DND-41 (cell line): Measurements from ENCODE around the gene MT1H.

ENCODE experiments used
- ATAC-seq: fragments of 200-7000 bp; cut with Tn5 transposase; 3 replicates; pipeline ENCODE4 v1.9.1; 2021; ENCODE audit warnings: low read depth; ENCODE audit not compliant: insufficient read depth
- DNase-seq: peaks from one replicate; pipeline ENCODE4 v3.0.0-alpha.2; 2020
- H2AFZ ChIP-seq: 2 replicates; pipeline ENCODE4 v1.6.0; 2012; ENCODE audit warnings: low read depth, low read length
- H3K27ac ChIP-seq: 2 replicates; pipeline ENCODE4 v1.5.1; 2012; ENCODE audit warnings: low read length, inconsistent platforms
- H3K27me3 ChIP-seq: fragments of 200-600 bp; sonication (generic); 2 replicates; pipeline ENCODE4 v1.6.0; 2012; ENCODE audit warnings: low read length, mild to moderate bottlenecking, inconsistent platforms; ENCODE audit not compliant: insufficient read depth, poor library complexity
- H3K36me3 ChIP-seq: 2 replicates; pipeline ENCODE4 v1.5.1; 2012; ENCODE audit warnings: low read length, inconsistent platforms; ENCODE audit not compliant: insufficient read depth
- H3K4me1 ChIP-seq: 2 replicates; pipeline ENCODE4 v1.5.1; 2012; ENCODE audit warnings: mild to moderate bottlenecking, low read length; ENCODE audit not compliant: insufficient read depth
- H3K4me2 ChIP-seq: 2 replicates; pipeline ENCODE4 v1.6.0; 2012; ENCODE audit warnings: mild to moderate bottlenecking, moderate library complexity, low read length, inconsistent platforms; ENCODE audit not compliant: insufficient read depth
- H3K4me3 ChIP-seq, 2 experiments: fragments of 200-600 bp in 1 of 2; shearing (Covaris generic) in 1 of 2; 2 replicates each; pipeline ENCODE4 v1.5.1; 2012 to 2016; ENCODE audit warnings: inconsistent platforms in 2 of 2, low read length in 2 of 2, mild to moderate bottlenecking in 2 of 2, low read depth in 1 of 2, moderate library complexity in 1 of 2
- H3K79me2 ChIP-seq: 2 replicates; pipeline ENCODE4 v1.6.0; 2012; ENCODE audit warnings: low read length, inconsistent platforms; ENCODE audit not compliant: insufficient read depth
- H3K9ac ChIP-seq: 2 replicates; pipeline ENCODE4 v1.6.0; 2012; ENCODE audit warnings: low read depth, mild to moderate bottlenecking, inconsistent platforms, low read length, moderate library complexity
- H3K9me3 ChIP-seq: 2 replicates; pipeline ENCODE4 v1.5.1; 2012; ENCODE audit warnings: low read length, moderate library complexity, mild to moderate bottlenecking, inconsistent platforms; ENCODE audit not compliant: insufficient read depth, severe bottlenecking
- H4K20me1 ChIP-seq: 2 replicates; pipeline ENCODE4 v1.6.0; 2012; ENCODE audit warnings: low read length; ENCODE audit not compliant: insufficient read depth
- EZH2 ChIP-seq: IDR thresholded peaks from 3 replicates; pipeline ENCODE4 v1.6.1; 2012; ENCODE audit warnings: borderline replicate concordance, low read depth, mild to moderate bottlenecking, moderate library complexity, low read length, inconsistent platforms; ENCODE audit not compliant: severe bottlenecking
- TF ChIP-seq, protein P1 (sequence below): IDR thresholded peaks from 2 replicates; pipeline ENCODE4 v1.5.1; 2012; ENCODE audit warnings: borderline replicate concordance, low read length, moderate library complexity, mild to moderate bottlenecking; ENCODE audit not compliant: poor library complexity, severe bottlenecking; ENCODE audit errors: extremely low read depth

MT1H gene

DNA sequence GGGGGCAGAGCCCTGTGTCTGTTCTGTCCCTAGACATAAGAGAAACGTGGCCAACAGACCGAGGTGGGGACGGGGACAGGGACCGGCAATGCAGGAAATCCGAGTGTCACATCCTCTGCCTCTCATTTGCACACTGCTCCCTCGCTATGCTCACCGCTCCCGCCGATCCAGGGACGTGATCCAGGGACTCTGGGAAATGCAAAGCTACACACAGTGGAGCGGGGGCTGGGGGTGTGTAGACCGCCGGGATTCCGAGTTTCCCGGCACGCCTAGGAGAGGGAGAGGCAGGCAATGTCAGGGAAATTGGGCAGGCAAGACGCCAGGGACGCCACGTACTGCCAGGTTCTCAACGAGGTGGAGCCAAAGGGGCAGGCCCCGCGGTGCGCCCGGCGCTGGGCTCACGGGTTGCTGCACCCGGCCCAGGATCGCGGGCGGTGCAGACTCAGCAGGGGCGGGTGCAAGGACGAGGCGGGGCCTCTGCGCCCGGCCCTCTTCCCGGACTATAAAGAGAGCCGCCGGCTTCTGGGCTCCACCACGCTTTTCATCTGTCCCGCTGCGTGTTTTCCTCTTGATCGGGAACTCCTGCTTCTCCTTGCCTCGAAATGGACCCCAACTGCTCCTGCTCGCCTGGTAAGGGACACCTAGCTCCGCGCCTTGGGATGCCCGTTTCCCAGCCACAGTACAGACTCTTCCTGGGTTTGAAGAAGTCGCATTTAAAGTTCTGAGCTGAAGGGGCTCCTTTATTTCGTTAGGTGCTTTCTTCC lies 12.5 kb downstream of the MT1H start, which contains the start of gene MT1X:
Gene MT1X (plus strand): TSS at position 532 of the 764 bp plus-strand sequence. CDS start 71 bp downstream, at position 603.
- Histone ChIP-seq H3K27me3 (peaks cover 3% of the 10 kb centered on the region), H3K36me3 (no peaks in the 10 kb centered on the region), H2AFZ (peak within 1 kb of the TSS; percentile 91), H3K9ac (peak within 1 kb of the TSS; percentile 92), H3K9me3 (no peaks in the 10 kb centered on the region), H3K4me2 (peak within 1 kb of the TSS; percentile 99), H4K20me1 (no peaks in the 10 kb centered on the region), H3K79me2 (no peaks in the 10 kb centered on the region), H3K27ac (peak within 1 kb of the TSS; percentile 90), H3K4me3 (peak within 1 kb of the TSS; percentile 90 to 93), H3K4me1 (peaks cover 24% of the 10 kb centered on the region)
- DNase-seq = peak; percentile 91
- peak; percentile 99 for ATAC-seq
- TF ChIP-seq, protein P1, sequence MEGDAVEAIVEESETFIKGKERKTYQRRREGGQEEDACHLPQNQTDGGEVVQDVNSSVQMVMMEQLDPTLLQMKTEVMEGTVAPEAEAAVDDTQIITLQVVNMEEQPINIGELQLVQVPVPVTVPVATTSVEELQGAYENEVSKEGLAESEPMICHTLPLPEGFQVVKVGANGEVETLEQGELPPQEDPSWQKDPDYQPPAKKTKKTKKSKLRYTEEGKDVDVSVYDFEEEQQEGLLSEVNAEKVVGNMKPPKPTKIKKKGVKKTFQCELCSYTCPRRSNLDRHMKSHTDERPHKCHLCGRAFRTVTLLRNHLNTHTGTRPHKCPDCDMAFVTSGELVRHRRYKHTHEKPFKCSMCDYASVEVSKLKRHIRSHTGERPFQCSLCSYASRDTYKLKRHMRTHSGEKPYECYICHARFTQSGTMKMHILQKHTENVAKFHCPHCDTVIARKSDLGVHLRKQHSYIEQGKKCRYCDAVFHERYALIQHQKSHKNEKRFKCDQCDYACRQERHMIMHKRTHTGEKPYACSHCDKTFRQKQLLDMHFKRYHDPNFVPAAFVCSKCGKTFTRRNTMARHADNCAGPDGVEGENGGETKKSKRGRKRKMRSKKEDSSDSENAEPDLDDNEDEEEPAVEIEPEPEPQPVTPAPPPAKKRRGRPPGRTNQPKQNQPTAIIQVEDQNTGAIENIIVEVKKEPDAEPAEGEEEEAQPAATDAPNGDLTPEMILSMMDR = no peak
- TF ChIP-seq EZH2 = no peak

DNA sequence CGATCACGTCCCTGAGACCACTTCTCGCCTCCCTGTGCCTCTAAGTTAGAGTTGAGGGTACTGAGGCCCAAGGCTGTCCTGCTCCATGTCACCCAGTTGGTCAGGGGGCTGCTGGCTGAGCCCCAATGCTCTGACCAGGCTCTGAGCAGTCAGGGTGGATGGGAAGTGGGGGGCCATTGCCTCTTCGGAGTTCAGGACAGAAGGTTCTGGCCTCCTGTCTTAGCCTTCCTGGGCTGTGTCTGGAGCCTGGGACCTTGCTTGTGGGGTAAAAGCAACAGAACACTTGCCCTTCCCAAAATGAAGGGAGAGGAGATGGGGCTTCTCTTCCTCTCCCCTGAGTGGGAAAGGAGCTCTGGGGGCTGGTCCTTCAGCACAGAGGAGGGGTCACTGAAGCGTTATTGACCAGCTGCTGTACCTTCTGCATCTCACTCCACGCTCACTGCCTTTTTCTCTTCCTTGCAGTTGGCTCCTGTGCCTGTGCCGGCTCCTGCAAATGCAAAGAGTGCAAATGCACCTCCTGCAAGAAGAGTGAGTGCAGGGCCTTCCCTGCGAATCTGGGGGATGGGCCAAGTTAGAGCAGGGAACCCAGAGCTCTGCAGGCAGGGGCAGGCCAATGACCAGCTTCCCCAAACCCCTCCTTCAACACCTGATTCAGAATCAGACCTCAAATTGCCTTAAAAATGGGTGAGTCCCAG lies 13.2 kb downstream of the MT1H start:
- Histone ChIP-seq H4K20me1 (no peaks in the 10 kb centered on the region), H3K9me3 (no peaks in the 10 kb centered on the region), H3K27ac (peak overlapping the region; percentile 90), H2AFZ (peak overlapping the region; percentile 91), H3K4me3 (peak overlapping the region; percentile 90 to 93), H3K27me3 (no peaks in the 10 kb centered on the region), H3K79me2 (no peaks in the 10 kb centered on the region), H3K9ac (peak overlapping the region; percentile 92), H3K4me2 (peak overlapping the region; percentile 99), H3K4me1 (peaks cover 24% of the 10 kb centered on the region), H3K36me3 (no peaks in the 10 kb centered on the region)
- DNase-seq (peak; percentile 16), ATAC-seq (peak; percentile 6; the same call in 2 of the 3 replicates)
- TF ChIP-seq, protein P1 = no peak
- no peak for TF ChIP-seq EZH2

DNA sequence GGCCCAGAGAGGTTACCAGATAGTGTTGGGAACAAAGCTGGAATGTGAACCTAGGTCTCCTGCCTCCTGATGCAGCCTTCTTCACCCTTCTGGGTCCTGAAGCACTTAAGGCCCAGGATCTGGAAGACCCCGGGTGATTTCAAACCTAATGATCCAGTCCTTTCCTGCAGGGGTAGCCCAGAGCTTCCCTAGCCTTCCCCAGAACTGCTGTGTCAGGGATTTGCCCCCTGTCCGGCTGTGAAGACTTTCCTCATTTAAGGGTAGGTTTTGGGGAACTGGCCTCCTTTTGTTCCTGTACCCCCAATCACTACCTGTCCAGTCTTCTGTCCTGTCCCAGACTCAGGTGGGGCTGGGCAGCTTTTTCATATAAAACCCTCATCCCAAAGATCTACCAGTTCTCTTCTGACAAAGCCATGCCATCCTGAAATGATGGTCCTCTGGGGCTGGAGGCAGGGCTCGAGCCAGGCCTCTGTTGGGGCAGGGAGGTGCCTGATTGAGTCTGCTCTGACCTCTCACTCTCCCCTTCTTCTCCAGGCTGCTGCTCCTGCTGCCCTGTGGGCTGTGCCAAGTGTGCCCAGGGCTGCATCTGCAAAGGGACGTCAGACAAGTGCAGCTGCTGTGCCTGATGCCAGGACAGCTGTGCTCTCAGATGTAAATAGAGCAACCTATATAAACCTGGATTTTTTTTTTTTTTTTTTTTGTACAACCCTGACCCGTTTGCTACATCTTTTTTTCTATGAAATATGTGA lies 14.0 kb downstream of the MT1H start:
- H3K27ac ChIP-seq = no peak overlapping the region
- no peaks in the 10 kb centered on the region for H3K36me3 ChIP-seq
- H3K4me1 ChIP-seq = peaks cover 24% of the 10 kb centered on the region
- DNase-seq (no peak), ATAC-seq (no peak)
- H3K79me2 ChIP-seq = no peaks in the 10 kb centered on the region
- H4K20me1 ChIP-seq = no peaks in the 10 kb centered on the region
- H3K27me3 ChIP-seq = no peaks in the 10 kb centered on the region
- H3K9me3 ChIP-seq = no peaks in the 10 kb centered on the region
- peak overlapping the region; percentile 99 for H3K4me2 ChIP-seq
- H3K9ac ChIP-seq = peak overlapping the region; percentile 92
- H2AFZ ChIP-seq = peak overlapping the region; percentile 91; the same call in 1 of the 2 replicates
- peak overlapping the region in 1 of 2 experiments; percentile 93; a peak in 2 of 4 replicates for H3K4me3 ChIP-seq
- TF ChIP-seq, protein P1 = no peak
- no peak for TF ChIP-seq EZH2
